NOMO-1 treated with dmso at 0.1 percent for 144 hours (cell line): Measurements from ENCODE around the gene CPXM2.

ENCODE experiments used
- DNase-seq: peaks from one replicate; lab custom pipeline; 2025; ENCODE audit not compliant: unreplicated experiment; lab: John Stamatoyannopoulos, UW

The CPXM2 gene

DNA sequence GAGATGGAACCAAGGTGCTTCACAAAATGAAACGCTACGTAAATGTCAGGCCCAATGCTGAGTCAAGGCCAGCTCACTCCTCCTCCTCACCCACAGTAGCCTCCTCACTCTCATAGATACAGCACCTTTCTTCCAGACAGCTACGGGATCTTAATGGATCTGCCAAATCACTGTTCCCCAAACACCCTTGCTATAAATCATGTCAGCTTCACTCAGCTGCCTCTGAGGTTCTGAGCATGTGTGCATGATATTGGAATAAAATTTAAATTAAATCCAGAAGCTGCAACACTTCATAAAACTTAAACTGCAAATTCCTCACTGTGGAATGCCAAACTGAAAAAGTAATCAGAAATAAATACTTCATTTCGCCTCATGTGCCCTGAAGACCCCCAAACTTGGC lies 14.7 kb upstream of the CPXM2 start:
- DNase-seq, result no peak

DNA sequence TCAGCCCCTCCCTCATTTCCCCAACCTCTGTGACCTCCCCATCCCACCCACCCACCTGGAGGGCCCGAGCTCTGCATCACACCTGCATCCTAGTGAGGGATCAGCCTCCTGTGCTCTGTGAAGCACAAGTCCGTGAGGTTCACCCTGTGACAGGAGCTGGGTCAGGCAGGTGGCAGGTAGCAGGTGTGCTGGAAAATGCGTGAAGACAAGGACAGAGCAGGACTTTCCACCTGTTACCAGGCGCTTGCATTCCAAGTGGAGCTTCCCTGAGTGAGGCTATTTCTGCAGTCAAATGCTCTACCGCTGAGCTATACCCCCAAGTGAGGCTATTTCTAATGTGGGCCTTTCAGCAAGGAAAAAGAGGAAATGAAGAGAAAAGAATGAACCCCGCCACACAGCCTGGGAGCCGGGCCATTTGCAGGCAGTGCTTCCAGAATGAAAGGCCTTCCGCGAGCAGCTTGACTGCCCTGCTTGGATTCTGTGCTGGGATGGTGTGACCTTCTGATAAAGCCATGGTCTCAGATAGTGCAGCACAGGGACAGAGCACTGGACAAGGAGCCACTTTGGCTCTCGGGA lies 13.3 kb upstream of the CPXM2 start:
- DNase-seq, result no peak

DNA sequence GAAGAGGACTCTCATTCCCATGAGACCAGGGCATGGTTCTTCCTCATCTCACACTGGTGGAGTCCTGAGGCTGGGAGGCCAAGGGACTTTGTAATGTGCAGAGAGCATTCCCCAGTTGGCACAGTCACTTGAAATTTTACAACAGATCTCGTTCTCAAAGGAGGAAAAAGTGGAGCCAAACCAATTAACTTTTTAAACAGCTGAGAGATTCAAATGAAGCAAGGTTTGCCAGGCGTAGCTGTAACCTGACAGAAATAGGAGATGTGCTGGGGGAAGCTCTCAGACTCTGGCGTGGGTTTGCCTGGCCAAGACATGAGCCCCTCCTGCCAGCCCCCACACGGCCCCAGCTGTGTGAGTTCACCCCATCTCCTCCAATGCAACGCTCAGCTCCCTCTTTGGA lies 12.0 kb upstream of the CPXM2 start:
- no peak for DNase-seq

DNA sequence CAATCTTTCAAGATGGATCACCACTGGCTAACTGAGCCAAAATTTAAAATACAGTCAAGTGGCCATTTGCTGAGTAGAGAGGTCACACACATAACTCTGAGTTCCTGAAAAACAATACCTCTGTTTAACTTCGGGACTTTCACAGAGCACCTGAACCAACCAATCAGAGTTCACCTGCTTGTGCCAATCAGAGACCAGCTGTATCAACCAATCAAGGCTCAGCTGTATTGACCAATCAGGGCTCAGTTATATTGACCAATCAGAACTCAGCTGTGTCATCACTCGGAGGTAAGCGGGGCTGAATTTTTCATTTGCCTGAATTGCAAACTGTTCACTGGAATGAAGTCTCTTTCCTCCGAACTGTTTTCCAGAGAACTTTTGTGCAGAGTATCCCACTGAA lies 10.0 kb upstream of the CPXM2 start:
- DNase-seq, result no peak

DNA sequence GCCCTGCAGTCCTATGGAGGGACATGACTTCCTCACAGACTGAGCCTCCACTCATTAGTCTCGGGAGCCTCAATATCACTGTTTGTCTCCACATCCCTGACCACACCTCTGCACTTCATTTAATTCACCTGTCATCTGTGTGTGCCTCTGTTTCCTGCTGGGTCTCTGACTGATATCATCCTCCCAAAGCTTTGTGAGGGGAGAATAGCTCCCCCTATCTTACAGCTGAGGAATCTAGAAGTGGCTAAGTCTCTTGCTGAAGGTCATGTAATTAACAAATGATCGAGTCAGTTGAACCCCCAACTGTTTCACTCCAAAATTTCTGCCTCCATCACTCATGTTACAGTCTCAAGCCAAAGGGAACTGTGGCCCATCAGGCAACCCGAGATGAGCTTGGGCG lies 5.5 kb upstream of the CPXM2 start:
- no peak for DNase-seq

DNA sequence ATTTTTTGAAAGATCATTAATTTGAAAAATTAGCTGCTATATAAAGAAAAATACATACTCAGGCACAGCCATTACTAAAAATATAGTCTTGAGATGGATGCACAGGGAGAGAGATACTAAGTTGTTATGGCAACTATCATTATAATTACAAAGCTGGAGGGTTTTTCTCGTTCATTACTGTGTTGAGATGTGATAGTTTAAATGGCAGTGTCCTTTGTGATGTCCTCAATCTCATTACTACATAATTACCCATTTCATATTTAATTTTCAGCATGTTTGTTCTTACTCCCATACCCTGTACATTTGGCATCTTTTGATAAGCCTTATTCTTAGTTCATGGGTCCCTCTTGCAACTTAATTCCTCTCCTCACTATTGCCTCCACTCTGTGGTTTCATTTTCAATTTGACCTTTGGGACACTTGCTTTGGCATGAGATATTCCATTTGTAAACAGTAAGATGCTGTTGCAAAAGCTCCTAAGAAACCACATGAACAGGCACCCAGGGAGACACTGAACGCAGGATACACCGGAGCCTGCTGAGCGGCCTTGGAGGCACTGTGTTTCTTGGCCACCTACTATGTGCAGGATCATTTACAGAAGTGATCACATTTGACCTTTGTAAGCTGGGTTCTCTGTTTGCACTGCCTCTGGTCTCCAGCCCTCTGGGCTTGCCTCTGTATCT lies 4.8 kb upstream of the CPXM2 start:
- DNase-seq, result no peak

DNA sequence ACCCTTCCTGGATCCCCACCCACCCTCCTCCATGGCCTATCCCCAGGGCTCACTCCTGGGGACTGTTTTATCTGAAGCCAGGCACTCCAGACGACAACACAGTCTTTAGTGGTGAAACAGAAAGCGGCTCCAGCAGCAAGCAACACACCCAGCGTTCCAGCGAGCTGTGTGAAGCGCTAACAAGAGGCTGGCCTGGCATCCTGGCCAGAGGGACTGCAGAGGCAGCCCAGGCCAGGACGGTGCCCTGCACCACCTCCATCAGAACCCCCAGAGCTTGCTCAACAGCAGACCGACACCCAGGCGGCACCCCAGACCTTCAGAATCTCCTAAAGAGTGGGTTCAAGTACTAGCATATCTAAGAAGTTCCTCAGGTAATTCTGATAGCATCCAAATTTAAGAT lies 2.0 kb upstream of the CPXM2 start:
- no peak for DNase-seq

DNA sequence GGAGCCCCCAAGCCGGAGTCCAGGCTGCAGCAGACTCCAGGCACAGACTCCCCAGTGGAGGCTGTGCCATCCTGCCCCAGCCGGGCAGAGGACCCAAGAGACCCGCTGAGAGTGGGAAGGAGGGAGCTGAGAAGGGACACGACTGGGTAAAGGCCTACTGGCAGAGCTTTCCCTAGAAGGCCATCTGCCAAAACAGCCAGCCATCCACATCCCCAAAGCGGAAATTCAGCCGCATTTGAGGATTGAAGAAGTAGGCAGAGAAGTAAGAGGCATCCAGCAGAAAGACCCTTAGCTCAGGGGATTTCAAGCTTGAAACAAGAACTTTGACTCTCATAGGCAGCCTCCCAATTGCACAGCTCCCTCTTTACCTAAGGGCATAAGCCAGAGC lies 857 bp downstream of the CPXM2 start:
- DNase-seq, result no peak

DNA sequence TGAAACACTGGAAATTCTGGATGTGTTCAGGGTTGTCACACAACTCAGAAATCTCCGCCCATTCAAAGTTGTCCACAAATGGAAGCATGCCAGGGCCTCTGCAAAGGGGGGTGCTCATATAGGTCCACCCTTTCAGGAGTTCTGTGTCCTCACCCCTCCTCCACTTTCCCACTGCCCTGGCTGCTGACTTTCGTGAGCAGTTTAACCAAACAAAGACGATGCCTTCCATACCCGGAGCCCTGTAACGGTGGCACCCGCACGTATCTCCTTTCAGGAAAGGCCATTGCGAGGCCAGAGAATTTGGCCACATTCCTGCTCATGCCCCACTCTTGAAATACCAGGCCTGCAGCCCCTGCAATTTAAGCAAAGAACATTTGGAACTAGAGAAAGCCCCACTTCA lies 1.4 kb downstream of the CPXM2 start:
- no peak for DNase-seq

DNA sequence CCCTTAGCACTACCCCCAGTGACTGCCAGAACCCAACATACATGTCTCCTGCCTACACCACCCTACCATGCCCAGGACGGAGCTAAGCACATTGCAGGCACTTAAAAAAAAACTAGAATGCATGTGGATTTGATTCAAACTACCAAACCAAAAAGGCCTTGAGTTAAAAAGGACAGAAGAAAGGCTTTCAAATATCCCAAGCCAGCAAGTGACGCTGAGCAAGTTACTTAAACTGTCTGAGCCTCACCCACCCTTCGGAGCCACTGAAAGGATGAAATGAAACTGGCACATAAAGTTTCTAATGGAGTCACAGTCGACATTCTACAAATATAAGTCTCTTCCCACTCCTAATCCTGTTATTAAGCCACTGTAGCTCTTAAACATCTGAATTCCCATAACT lies 1.8 kb downstream of the CPXM2 start:
- no peak for DNase-seq

DNA sequence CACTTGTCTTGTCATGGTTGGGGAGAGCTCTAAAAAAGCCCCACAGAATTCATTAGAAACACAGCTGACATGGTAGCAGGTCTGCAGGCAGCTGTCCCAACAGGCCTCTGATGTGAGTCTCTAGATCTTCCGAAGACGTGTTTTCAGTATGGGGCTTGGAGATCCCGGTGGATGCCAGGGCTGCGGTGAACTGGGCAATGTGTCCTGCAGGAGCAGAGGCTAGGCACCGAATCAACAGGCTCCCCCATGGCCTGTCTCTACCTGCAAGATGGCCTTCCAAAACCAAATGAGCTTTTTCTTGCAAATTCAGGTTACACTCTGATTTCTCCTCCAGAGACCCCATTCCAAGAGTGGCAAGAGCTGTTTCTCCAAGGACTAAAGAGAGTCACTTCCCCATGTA lies 2.9 kb downstream of the CPXM2 start:
- DNase-seq, result no peak

DNA sequence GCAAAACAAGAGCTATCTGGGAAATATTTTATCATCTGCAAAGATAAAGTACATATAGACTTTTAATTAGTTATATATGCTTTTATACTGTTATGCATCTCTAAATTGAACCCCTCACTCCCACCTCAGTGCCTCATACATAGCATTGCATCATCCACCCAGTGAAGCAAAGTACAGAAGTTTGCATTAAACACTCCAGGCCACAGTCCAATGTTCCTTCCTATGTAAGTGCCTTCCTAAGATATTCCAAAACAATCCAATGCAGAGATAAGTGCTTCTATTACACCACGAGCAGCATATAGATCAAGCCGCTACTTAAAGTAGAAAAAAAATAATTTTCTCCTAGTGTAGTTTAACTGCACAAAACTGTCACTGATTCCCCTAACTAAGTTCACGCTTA lies 3.4 kb downstream of the CPXM2 start:
- no peak for DNase-seq

DNA sequence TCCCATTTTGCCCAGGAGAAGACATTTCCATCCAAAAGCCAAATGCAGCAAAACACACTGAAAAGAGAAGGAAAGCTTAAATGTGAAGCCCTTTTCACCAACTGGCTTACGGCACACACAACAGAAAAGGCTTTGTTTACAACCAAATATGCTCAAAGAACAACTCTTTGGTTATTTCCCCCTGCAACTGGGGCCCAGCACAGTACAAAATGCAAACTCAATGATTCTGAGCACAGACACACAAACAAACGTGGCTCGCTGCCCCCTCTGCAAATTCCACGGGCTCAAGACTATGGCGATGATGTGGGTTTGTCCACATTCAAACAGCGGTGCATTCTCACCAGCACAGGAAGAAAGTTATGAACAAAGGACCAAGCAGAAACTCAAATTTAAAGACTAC lies 5.3 kb downstream of the CPXM2 start:
- DNase-seq, result no peak

DNA sequence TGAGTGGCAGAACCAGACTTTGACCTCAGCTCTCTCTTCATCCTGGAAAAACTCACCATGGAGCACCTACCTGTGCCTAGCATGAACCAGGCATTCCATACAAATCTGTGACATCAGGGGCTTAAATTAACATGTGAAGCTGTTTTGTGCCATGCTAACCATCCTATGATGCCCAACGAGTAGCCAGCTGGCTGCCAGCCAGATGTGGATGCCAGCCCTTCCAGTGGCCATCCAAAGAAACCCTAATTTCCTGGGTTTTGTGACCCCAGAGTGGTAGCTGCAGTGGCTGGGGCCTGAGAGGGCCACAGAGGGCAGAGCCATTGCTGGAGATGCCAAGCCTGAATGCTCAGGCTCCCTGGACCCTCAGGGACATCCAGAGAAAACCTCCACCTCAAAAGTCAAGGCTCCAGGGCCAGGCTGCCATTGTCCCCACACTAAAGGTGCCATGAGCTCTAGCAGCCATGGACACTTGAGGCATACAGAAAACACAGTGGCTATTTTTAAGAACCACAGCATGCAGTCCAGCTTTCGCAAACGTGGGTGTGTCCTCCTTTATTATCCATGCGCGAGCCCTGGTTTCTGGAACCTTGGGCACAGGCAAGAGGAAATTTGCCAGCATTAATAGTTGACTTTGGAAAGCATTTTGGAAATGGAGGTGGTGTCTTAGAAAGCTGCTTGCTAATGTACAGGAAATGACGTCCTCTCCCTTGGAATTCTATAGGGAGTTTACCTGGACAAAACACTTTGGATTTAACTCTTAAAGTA lies 6.0 kb downstream of the CPXM2 start:
- no peak for DNase-seq

DNA sequence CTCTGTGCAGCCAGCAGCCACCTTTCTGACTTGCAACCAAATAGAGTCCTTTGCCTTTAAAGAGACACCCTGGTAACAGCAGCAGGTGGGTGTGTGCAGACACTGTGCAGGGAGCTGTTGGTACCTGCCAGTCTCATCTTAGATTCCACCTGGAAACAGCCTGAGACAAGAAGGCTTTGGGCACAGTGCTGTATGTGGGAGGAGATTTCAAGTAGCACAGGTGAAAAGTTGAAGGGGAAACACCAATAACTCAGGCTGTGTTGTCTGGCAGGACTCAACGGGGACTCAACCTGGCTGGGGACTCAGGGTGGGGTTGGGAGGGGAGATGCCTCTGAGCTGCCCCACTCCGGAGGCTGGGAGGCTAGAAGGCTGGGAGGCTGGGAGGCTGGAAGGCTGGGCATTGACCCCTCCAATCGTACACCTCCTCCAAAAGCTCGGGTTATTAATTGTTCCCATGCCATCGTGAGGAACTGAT lies 6.7 kb downstream of the CPXM2 start:
- no peak for DNase-seq

DNA sequence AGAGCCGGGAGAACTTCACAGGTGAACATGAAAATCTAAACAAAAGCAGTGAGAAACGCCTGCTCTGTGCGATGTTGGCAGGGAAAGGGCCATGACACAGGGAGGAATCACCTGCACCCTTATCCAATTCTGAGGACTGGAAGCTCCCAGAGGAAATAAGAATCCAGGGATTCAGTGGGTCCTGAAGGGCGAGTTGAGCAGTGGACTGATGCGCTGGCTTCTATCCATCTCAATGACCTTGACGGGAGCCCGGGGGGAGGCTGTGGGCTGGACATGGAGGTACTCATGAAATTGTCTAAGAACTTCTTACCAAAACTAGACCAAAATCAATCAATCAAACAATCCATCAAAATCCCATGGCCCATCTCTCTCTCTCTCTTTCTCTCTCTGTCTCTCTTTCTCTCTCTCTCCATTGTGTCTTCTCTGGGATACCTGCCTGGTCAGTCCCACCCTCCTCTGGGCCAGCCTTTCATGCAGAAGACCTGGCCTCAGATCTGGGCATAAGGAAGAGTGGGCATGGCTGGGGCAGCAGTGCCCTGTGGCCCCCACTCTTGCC lies 7.2 kb downstream of the CPXM2 start:
- no peak for DNase-seq

DNA sequence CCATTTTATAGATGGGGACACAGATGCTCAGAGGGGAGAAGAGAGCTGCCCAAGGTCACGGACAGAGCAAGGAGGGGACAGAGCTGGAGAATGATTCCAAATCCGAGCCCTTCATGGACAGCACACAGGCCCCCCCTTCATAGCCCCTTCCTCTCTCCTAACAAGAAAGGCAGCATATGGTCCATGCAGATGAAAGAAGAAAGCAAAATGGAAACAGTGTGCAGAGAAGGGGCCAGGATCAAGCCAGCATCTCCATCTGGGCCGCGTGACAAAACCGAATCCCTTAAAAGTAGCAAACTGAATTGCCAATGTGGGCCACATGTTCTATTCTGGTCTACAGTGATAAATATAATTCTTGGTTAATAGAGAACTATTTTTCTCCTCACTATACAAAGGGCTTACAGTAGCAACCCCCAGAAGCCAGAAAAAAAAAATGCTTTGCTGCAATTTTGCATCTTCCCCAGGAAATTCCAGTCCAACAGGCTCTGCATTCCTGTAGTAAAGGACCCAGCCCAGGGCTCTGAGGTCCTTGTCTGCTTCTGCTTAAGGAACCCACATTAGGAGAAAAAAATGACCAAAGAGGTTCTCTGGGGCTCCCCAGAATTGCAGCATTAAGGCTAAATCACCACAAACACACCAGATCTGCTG lies 7.8 kb downstream of the CPXM2 start:
- DNase-seq, result no peak

DNA sequence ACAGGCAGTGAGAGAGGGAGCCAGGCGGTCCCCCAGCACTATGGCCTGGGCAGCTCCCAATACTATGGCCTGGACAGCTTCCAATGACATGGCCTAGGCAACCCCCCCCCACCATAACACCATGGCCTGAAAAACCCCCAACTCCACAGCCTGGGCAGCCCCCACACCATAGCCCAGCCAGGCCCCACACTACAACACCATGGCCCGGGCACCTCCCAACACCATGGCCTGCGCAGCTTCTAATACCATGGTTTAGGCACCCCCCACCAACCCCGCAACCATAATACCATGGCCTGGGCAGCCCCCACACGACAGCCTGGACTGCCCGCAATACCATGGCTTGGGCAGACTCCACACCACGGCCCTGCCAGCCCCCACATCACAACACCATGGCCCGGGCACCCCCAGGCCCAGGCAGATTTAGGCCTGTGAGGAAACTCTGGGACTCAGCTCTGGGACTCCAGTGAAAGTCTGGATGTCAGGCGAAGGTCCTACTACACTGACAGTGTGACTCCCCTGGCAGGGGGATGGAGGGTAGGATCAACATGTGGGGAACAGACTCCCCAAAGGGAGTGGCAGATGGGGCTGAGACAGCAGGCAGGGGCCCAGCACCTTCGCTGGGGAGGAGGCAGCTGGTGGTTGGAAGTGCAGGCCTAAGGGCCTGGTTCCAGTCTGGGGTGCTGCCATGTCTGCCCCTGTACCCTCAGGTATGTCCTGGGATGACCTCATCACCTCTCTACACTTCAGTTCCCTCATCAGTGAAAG lies 8.7 kb downstream of the CPXM2 start:
- DNase-seq, result no peak

DNA sequence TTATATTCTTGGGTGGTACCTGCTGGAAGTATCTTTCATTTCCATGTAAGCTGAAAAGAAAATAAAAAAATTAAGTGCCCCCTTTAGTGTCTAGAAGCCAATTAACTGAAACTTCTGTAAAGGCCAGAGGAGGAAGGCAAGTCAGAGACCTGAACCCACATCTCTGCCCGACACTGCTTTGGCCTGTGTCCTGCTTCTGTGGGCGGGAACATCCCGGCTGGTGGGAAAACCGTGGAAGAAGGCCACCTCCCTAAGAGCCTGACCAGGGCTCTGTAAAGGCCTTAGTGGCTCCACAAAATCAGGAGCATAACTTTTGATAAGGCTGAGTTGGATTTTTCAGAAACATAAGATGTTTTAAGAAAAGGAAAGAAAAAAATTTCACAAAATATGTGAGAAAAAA lies 9.4 kb downstream of the CPXM2 start:
- no peak for DNase-seq

DNA sequence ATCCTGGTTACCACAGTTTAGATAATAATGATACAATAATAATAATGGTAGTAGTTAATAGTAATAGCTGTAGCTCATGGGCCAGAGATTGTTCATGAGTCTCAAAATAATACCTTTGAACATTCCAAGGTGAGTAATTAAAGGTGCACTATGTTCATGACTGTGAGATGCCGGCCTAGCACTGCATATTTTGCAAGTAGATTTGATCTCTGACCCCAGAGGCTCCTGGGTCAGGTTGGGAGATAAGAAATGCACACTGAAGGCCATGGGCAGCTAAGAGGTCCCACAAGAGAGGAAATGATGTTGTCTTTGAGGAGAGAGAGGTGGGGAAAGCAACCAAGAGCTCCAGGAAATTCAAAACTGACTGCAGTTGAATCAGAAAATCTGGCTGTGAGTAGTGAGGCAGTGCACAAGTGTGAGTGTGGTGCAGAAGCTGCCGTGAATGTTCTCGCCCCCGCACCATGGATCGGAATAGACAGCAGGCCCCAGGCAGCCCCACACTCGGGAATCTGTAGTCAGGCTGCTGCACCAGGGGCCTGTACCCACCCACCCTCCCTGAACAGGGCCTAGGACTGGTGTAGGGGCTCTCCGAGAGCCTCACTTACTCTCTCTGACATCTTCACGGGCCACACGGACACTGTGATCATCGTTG lies 11.9 kb downstream of the CPXM2 start:
- no peak for DNase-seq
